Ishikawa (cell line): ENCODE measurements around the gene UBE2R2.

Source experiments
- CEBPB ChIP-seq: IDR thresholded peaks from 2 replicates; pipeline ENCODE4 v1.6.1; 2012
- CREB1 ChIP-seq: IDR thresholded peaks from 2 replicates; pipeline ENCODE4 v1.6.1; 2012; ENCODE audit warnings: low read depth
- EGR1 ChIP-seq: IDR thresholded peaks from 2 replicates; pipeline ENCODE4 v1.6.1; 2012
- EP300 ChIP-seq: IDR thresholded peaks from 2 replicates; pipeline ENCODE4 v1.6.1; 2012; ENCODE audit warnings: borderline replicate concordance
- FOXM1 ChIP-seq: IDR thresholded peaks from 2 replicates; pipeline ENCODE4 v1.6.1; 2012; ENCODE audit warnings: low read depth, borderline replicate concordance
- NFIC ChIP-seq: IDR thresholded peaks from 2 replicates; pipeline ENCODE4 v1.6.1; 2012
- RAD21 ChIP-seq: IDR thresholded peaks from 2 replicates; pipeline ENCODE4 v1.6.1; 2012; ENCODE audit warnings: low read depth
- TAF1 ChIP-seq: IDR thresholded peaks from 2 replicates; pipeline ENCODE4 v1.6.1; 2012; ENCODE audit warnings: low read depth, mild to moderate bottlenecking
- TEAD4 ChIP-seq: IDR thresholded peaks from 2 replicates; pipeline ENCODE4 v1.6.1; 2012
- YY1 ChIP-seq: IDR thresholded peaks from 2 replicates; pipeline ENCODE4 v1.6.1; 2012; ENCODE audit warnings: low read depth
- TF ChIP-seq, protein P1 (sequence below): IDR thresholded peaks from 2 replicates; pipeline ENCODE4 v1.6.1; 2012
- TF ChIP-seq, protein P2 (sequence below): IDR thresholded peaks from 2 replicates; pipeline ENCODE4 v1.6.1; 2012; ENCODE audit warnings: low read depth, mild to moderate bottlenecking

DNA sequence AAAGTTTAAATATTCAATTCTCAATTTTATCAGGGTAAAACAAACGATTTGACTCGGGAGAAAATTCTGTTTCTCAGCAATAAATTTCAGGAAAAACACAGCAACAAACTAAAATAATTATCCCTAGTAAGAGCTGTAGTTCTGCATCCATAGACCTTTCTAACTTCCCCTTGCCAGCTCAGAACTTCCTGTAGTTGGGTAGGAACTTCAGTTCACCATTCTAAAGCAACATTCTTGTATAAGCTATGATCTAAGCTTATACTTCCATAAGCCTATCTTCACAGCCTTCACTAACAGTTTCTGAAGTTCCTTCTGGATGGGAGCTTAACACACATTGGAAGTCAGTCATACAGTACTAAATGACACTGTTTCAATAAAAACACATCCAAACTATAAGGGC lies 135.1 kb downstream of the UBE2R2 start:
- TF ChIP-seq YY1: no peak
- TF ChIP-seq TAF1: no peak
- no peak for TF ChIP-seq NFIC
- TF ChIP-seq, protein P1, sequence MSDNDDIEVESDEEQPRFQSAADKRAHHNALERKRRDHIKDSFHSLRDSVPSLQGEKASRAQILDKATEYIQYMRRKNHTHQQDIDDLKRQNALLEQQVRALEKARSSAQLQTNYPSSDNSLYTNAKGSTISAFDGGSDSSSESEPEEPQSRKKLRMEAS: no peak
- no peak for TF ChIP-seq RAD21
- TF ChIP-seq, protein P2, sequence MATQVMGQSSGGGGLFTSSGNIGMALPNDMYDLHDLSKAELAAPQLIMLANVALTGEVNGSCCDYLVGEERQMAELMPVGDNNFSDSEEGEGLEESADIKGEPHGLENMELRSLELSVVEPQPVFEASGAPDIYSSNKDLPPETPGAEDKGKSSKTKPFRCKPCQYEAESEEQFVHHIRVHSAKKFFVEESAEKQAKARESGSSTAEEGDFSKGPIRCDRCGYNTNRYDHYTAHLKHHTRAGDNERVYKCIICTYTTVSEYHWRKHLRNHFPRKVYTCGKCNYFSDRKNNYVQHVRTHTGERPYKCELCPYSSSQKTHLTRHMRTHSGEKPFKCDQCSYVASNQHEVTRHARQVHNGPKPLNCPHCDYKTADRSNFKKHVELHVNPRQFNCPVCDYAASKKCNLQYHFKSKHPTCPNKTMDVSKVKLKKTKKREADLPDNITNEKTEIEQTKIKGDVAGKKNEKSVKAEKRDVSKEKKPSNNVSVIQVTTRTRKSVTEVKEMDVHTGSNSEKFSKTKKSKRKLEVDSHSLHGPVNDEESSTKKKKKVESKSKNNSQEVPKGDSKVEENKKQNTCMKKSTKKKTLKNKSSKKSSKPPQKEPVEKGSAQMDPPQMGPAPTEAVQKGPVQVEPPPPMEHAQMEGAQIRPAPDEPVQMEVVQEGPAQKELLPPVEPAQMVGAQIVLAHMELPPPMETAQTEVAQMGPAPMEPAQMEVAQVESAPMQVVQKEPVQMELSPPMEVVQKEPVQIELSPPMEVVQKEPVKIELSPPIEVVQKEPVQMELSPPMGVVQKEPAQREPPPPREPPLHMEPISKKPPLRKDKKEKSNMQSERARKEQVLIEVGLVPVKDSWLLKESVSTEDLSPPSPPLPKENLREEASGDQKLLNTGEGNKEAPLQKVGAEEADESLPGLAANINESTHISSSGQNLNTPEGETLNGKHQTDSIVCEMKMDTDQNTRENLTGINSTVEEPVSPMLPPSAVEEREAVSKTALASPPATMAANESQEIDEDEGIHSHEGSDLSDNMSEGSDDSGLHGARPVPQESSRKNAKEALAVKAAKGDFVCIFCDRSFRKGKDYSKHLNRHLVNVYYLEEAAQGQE: no peak
- no peak for TF ChIP-seq EP300
- TF ChIP-seq FOXM1: no peak
- no peak for TF ChIP-seq CREB1
- no peak for TF ChIP-seq EGR1
- no peak for TF ChIP-seq CEBPB
- TF ChIP-seq TEAD4: no peak
